Thoracic aorta (tissue), 2 donors: Measurements from ENCODE around the gene KRT27. TPM values are rescaled to one million over a fixed set of nuclear protein-coding genes. Genes with fewer than 3 reads are reported as not detected.
"Not testable (repeated sequence)": the region's sequence is repeated elsewhere in the genome, so short reads cannot be mapped to it uniquely, and the experiment has no call there.

Experiments used
- ATAC-seq: fragments of 150-250 bp; one replicate; pipeline ENCODE4 v1.8.0; 2017; ENCODE audit warnings: low read depth; ENCODE audit not compliant: insufficient number of reproducible peaks, low FRiP score
- DNase-seq: peaks from one replicate; pipeline ENCODE4 v3.0.0-alpha.2; 2020; ENCODE audit warnings: low spot score
- H3K27ac ChIP-seq, 2 donors: fragments of 200-600 bp; sonication (generic); 1 replicate in 1 of 2; 2 replicates in 1 of 2; pipeline ENCODE4 v1.5.1; 2016; ENCODE audit warnings: mild to moderate bottlenecking in 2 of 2, moderate library complexity in 2 of 2
- H3K27me3 ChIP-seq: fragments of 200-600 bp; sonication (generic); replicated peaks from 2 replicates; pipeline ENCODE4 v1.6.0; 2016; ENCODE audit warnings: mild to moderate bottlenecking; ENCODE audit not compliant: insufficient read depth
- H3K36me3 ChIP-seq: fragments of 200-600 bp; sonication (generic); one replicate; pipeline ENCODE4 v1.5.1; 2016
- H3K4me1 ChIP-seq, 2 donors: fragments of 200-600 bp; sonication (generic); 1 replicate in 1 of 2; 2 replicates in 1 of 2; pipeline versions ENCODE4 v1.5.1 to v1.6.0; 2016; ENCODE audit warnings: low read depth in 2 of 2, mild to moderate bottlenecking in 1 of 2; ENCODE audit not compliant: control insufficient read depth in 1 of 2
- H3K4me3 ChIP-seq: fragments of 200-600 bp; sonication (generic); 2 replicates; pipeline ENCODE4 v1.5.1; 2016; ENCODE audit warnings: mild to moderate bottlenecking
- H3K9me3 ChIP-seq: fragments of 200-600 bp; sonication (generic); 2 replicates; pipeline ENCODE4 v1.5.1; 2016
- CTCF ChIP-seq: fragments of 200-600 bp; sonication (generic); IDR thresholded peaks from one replicate; pipeline ENCODE4 v1.5.1; 2019; ENCODE audit warnings: antibody characterized with exemption
- total RNA-seq, 2 donors: library from RNA; depleted of rRNA; stranded (reverse); fragments of >200 nt; gene quantifications; one replicate each; pipeline versions ENCODE4 v1.1.0 to v1.2.3, GENCODE V29; 2016

Gene KRT27
- total RNA-seq, 2 donors from 2014 or later, result not detected

- Histone ChIP-seq H3K36me3 (peaks cover 4% of the 10 kb centered on the region), H3K9me3 (no peaks in the 10 kb centered on the region), H3K27me3 (no peaks in the 10 kb centered on the region), H3K4me3 (no peak overlapping the region), H3K27ac (no peak overlapping the region), H3K4me1 (peaks cover 7 to 28% of the 10 kb centered on the region in 2 donors)
- DNase-seq (no peak), ATAC-seq (no peak)
- TF ChIP-seq CTCF, result no peak
These were observed 33.0 kb upstream of the KRT27 start for GRCh38 chr17:40815381-40815780.

GRCh38 chr17:40814657-40815056, 32.3 kb upstream of the KRT27 start:
- peaks cover 14 to 28% of the 10 kb centered on the region in 2 donors for H3K4me1 ChIP-seq
- H3K4me3 ChIP-seq, H3K9me3 ChIP-seq, ATAC-seq, H3K36me3 ChIP-seq, H3K27me3 ChIP-seq, DNase-seq, H3K27ac ChIP-seq: not testable (repeated sequence)

GRCh38 chr17:40813804-40814203, 31.5 kb upstream of the KRT27 start:
- ATAC-seq (no peak), DNase-seq (no peak)
- Histone ChIP-seq H3K36me3 (peaks cover 4% of the 10 kb centered on the region), H3K4me1 (peaks cover 20 to 26% of the 10 kb centered on the region in 2 donors), H3K9me3 (no peaks in the 10 kb centered on the region), H3K27me3 (no peaks in the 10 kb centered on the region), H3K27ac (no peak overlapping the region), H3K4me3 (no peak overlapping the region)
- no peak for TF ChIP-seq CTCF

GRCh38 chr17:40812639-40813038, 30.3 kb upstream of the KRT27 start:
- no peak for DNase-seq
- no peak for TF ChIP-seq CTCF
- Histone ChIP-seq H3K4me3 (no peak overlapping the region), H3K4me1 (peaks cover 15 to 20% of the 10 kb centered on the region in 2 donors), H3K36me3 (peaks cover 4% of the 10 kb centered on the region), H3K27ac (no peak overlapping the region), H3K9me3 (no peaks in the 10 kb centered on the region), H3K27me3 (no peaks in the 10 kb centered on the region)
- ATAC-seq, result no peak

GRCh38 chr17:40810494-40810893, 28.1 kb upstream of the KRT27 start:
- no peaks in the 10 kb centered on the region for H3K9me3 ChIP-seq
- no peak for ATAC-seq
- H3K4me1 ChIP-seq, result peaks cover 14 to 16% of the 10 kb centered on the region in 2 donors
- H3K27me3 ChIP-seq, result no peaks in the 10 kb centered on the region
- no peaks in the 10 kb centered on the region for H3K36me3 ChIP-seq
- H3K4me3 ChIP-seq, result no peak overlapping the region
- no peak for TF ChIP-seq CTCF
- H3K27ac ChIP-seq, result peak overlapping the region in 1 of 2 donors; percentile 41
- no peak for DNase-seq

- peak overlapping the region in 1 of 2 donors; percentile 41 for H3K27ac ChIP-seq
- TF ChIP-seq CTCF, result no peak
These were observed 27.5 kb upstream of the KRT27 start for GRCh38 chr17:40809721-40810421.

More at GRCh38 chr17:40809721-40810421, 27.5 kb upstream of the KRT27 start:
- ATAC-seq, result no peak
- peaks cover 14 to 16% of the 10 kb centered on the region in 2 donors for H3K4me1 ChIP-seq
- H3K36me3 ChIP-seq, result no peaks in the 10 kb centered on the region
- H3K4me3 ChIP-seq, result no peak overlapping the region
- no peaks in the 10 kb centered on the region for H3K27me3 ChIP-seq
- H3K9me3 ChIP-seq, result no peaks in the 10 kb centered on the region
- DNase-seq, result no peak
